ENCODE data around the gene JAZF1.

DNA sequence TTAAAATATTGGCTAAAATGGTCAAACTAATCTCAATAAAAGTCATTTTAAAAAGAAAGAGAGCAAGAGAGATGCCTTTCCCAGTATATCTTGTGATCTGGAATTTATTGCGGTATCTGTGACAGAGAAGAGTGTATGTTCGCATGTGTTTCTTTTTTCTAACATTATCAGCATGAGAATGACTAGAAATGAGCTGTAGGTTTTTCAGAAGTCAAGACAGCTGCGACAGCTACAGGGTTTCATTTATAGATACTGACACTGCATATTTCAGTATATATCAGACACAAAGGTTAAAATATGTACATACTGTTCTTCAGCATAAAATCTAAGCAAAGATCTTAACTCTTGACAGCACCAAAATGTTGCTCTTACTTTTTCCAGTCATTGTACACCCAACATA is 215.8 kb downstream of the JAZF1 start:
- TF ChIP-seq, protein P1, sequence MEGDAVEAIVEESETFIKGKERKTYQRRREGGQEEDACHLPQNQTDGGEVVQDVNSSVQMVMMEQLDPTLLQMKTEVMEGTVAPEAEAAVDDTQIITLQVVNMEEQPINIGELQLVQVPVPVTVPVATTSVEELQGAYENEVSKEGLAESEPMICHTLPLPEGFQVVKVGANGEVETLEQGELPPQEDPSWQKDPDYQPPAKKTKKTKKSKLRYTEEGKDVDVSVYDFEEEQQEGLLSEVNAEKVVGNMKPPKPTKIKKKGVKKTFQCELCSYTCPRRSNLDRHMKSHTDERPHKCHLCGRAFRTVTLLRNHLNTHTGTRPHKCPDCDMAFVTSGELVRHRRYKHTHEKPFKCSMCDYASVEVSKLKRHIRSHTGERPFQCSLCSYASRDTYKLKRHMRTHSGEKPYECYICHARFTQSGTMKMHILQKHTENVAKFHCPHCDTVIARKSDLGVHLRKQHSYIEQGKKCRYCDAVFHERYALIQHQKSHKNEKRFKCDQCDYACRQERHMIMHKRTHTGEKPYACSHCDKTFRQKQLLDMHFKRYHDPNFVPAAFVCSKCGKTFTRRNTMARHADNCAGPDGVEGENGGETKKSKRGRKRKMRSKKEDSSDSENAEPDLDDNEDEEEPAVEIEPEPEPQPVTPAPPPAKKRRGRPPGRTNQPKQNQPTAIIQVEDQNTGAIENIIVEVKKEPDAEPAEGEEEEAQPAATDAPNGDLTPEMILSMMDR (IDR thresholded peaks at IDR 0.05), result no peak
- TF ChIP-seq POLR2A (IDR thresholded peaks at IDR 0.05), result no peak

Measured in breast epithelium (tissue), 3 donors.